Astrocyte of the spinal cord (primary cell): ENCODE data around the gene USP7.

Experiments
- DNase-seq: peaks from one replicate; pipeline ENCODE4 v3.0.0; 2011; ENCODE audit warnings: low read depth, low spot score
- H3K4me3 ChIP-seq: 2 replicates; pipeline ENCODE4 v1.5.1; 2011; ENCODE audit warnings: low read depth, mild to moderate bottlenecking, low read length, moderate library complexity
- in situ Hi-C: cut with HindIII; loops from 2 replicates; pipeline ENCODE4 v1.10.0; 2017; ENCODE audit warnings: low sequenced_read_pairs
- TF ChIP-seq, protein P1 (sequence below): IDR thresholded peaks from 2 replicates; pipeline ENCODE4 v1.5.1; 2012; ENCODE audit warnings: low read depth, mild to moderate bottlenecking, low read length, inconsistent platforms

Gene USP7

DNA sequence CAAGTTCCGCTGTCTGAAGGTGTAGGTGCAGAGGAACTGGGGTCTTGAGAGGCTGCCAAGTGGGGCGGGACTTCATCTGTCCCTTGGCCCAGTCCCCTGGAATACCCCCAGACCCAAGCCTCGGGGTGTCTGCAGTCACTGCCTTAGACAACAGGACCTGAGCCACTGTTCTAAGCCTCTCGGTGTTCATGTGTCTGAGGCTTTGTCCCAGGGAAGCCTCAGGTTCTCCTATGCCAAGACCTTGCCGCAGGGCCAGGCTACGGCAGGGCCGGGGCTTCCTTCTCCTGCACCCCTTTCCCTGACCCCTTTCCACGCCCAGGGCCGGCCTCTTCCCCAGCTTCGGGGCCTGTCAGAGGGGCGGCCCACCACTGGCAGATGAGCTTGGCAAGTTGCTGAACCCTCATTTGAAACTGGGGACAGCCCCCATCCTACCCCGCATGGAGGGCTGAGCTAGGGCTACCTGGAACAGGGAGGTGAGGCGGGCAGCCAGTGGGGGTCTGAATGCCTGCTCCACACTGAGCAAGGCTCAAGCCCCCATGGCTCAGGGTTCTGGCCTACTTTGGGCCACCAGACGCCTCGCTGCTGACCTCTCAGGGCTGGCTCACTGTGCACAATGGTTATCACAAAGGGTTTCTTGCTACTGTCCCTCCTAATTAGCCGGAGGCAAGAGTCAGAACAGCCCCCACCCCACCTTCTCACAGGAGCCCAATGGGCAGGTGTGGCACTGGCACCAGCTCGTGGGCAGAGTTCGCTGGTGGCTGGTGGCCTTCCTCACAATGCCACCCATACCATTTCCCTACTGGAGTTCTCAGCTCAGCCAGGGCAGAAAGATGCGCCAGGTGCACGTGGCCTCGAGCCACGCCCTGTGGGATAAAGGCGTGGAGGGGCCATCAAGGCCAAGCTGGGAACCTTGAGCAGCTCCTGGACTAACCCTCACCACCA lies 74.5 kb downstream of the USP7 start:
- TF ChIP-seq, protein P1, sequence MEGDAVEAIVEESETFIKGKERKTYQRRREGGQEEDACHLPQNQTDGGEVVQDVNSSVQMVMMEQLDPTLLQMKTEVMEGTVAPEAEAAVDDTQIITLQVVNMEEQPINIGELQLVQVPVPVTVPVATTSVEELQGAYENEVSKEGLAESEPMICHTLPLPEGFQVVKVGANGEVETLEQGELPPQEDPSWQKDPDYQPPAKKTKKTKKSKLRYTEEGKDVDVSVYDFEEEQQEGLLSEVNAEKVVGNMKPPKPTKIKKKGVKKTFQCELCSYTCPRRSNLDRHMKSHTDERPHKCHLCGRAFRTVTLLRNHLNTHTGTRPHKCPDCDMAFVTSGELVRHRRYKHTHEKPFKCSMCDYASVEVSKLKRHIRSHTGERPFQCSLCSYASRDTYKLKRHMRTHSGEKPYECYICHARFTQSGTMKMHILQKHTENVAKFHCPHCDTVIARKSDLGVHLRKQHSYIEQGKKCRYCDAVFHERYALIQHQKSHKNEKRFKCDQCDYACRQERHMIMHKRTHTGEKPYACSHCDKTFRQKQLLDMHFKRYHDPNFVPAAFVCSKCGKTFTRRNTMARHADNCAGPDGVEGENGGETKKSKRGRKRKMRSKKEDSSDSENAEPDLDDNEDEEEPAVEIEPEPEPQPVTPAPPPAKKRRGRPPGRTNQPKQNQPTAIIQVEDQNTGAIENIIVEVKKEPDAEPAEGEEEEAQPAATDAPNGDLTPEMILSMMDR = no peak

DNA sequence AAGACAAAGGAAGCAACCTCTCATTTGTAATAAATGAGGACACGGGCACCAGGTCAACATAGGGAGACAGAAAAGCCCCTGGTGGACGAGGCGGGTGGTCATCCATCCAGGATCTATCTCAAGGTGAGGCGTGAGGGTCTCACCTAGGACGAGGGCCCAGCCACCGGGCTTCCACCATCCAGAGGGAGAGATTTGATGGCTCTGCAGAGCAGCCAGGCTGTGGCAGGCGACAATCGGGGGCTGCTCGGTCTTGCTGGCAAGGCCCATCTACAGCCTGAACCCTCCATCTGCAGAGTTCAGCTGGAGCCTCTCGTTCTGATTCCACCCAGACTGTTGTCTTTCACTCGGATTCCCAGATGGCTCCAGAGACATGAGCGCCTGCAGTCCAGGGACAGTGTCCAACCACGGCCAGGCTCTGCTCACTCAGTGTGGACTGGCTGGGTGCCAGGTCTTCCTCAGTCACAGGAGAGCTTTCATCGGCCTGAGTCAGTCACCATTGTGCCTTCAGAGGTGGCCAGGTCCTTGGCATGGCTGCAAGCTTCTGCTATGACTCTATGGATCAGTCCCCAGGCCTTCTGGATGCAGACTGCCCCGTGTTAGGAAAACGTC lies 75.7 kb downstream of the USP7 start:
- H3K4me3 ChIP-seq = no peak overlapping the region
- TF ChIP-seq, protein P1 = no peak
- DNase-seq = peak; percentile 42
- in situ Hi-C loops = no loop called here

More for the DNA sequence above, 74.5 kb downstream of the USP7 start:
- H3K4me3 ChIP-seq = no peak overlapping the region
- DNase-seq = no peak
- in situ Hi-C loops = no loop called here

- in situ Hi-C loops = no loop called here
- TF ChIP-seq, protein P1 = no peak
- H3K4me3 ChIP-seq = no peak overlapping the region
- no peak for DNase-seq
Observed at GRCh38 chr16:8887431-8887765, 76.3 kb downstream of the USP7 start.

- no peak overlapping the region for H3K4me3 ChIP-seq
- no peak for DNase-seq
- TF ChIP-seq, protein P1 = no peak
- in situ Hi-C loops = no loop called here
Observed at GRCh38 chr16:8886593-8887430, 76.9 kb downstream of the USP7 start.

DNA sequence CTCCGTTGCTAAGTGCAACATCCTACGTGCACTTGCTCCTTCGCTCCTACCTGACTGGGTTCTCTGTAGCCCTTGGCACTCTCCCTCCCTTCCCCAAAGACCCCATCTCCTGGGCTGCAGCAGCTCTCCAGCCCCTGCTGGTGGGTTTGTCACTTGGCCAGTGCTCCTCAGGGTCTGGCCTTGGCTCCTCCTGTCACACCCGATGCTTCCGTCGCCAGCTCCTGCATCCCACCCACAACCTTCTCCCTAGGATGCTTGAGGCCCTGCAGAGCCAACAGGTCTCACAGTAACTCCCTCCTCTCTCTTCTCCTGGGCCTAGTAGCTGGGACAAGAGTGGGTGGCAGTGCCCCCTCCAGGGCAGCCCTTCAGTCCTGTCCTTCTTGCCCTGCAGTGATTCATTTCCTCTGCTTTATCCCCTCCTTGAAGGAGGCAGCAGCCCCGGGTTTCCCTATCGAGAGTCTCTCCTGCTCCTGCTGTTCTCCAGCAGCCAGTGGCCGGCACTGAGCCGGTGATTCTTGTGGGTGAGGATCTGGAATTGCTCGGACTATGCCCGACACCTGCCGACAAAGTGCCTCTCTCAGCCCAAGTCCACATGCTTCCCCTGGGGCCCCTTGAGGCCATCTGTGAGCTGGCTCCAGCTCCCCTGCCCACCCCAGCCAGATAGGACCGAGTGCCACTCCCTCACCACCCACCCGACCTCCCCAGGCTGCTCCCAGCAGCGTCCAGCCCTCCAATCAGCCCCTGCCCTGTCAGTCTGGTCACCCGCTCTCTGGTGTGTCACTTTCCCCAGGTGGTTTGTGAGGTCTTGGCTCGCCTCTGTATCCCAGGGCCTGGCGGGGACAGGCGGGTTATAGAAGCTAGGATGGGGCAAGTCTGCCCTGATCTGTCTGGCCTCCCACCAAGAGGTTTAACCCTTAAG lies 77.8 kb downstream of the USP7 start:
- no peak overlapping the region for H3K4me3 ChIP-seq
- TF ChIP-seq, protein P1 = peak; percentile 19
- peak; percentile 40 for DNase-seq
- in situ Hi-C loops = no loop called here
